T-cell (primary cell): ENCODE results near the gene EXO1. TPM values are rescaled to one million over a fixed set of nuclear protein-coding genes. Genes with fewer than 3 reads are reported as not detected.

Experiments
- ATAC-seq, 4 experiments: fragments of 200-7000 bp in 3 of 4; fragments of 150-1000 bp in 1 of 4; cut with Tn5 transposase; replicated peaks in 1 of 4; 1 replicate in 3 of 4; 2 replicates in 1 of 4; pipeline ENCODE4 v1.10.0; 2021; ENCODE audit warnings: moderate library complexity in 3 of 4, mild to moderate bottlenecking in 2 of 4, moderate number of reproducible peaks in 1 of 4
- CTCF ChIA-PET, 2 donors: fragments of 300-600 bp; sonication (Branson Sonifier 250); formaldehyde crosslinking; loops; one replicate each; lab custom pipeline; 2022; ENCODE audit warnings: antibody characterized with exemption in 2 of 2; lab: Charles Lee
- POLR2A ChIA-PET, 2 donors: fragments of 300-600 bp; sonication (Branson Sonifier 250); formaldehyde crosslinking; loops; one replicate each; lab custom pipeline; 2022; ENCODE audit warnings: antibody characterized with exemption in 2 of 2; lab: Charles Lee
- DNase-seq, 35 experiments: peaks; one replicate each; pipeline versions ENCODE4 v3.0.0 to v3.0.0-alpha.2; 2013 to 2023
- H3K27ac ChIP-seq: one replicate; pipeline ENCODE4 v1.5.1; 2013; ENCODE audit warnings: low read length
- H3K27me3 ChIP-seq, 2 experiments: replicated peaks in 1 of 2; 1 replicate in 1 of 2; 2 replicates in 1 of 2; pipeline versions ENCODE4 v1.6.1 to v1.7.0; 2013; ENCODE audit warnings: low read length in 1 of 2, mixed read lengths in 1 of 2; ENCODE audit not compliant: control insufficient read depth in 2 of 2, insufficient read depth in 2 of 2; ENCODE audit errors: extremely low read depth in 1 of 2
- H3K36me3 ChIP-seq, 2 donors: 1 replicate in 1 of 2; 2 replicates in 1 of 2; pipeline versions ENCODE4 v1.6.1 to v1.7.0; 2013; ENCODE audit warnings: low read length in 1 of 2; ENCODE audit not compliant: control insufficient read depth in 2 of 2, insufficient read depth in 1 of 2; ENCODE audit errors: extremely low read depth in 1 of 2
- H3K4me1 ChIP-seq, 2 experiments: 1 replicate in 1 of 2; 2 replicates in 1 of 2; pipeline versions ENCODE4 v1.6.1 to v1.7.0; 2013; ENCODE audit warnings: low read length in 2 of 2, mixed read lengths in 1 of 2; ENCODE audit not compliant: insufficient read depth in 2 of 2, control insufficient read depth in 1 of 2; ENCODE audit errors: extremely low read depth in 1 of 2
- H3K4me3 ChIP-seq, 2 donors: 1 replicate in 1 of 2; 2 replicates in 1 of 2; pipeline versions ENCODE4 v1.5.1 to v1.7.0; 2013; ENCODE audit warnings: mild to moderate bottlenecking in 2 of 2, low read length in 1 of 2, moderate library complexity in 1 of 2; ENCODE audit not compliant: control insufficient read depth in 1 of 2; ENCODE audit errors: extremely low read depth in 1 of 2
- H3K9me3 ChIP-seq: 2 replicates; pipeline ENCODE4 v1.7.0; 2013
- H3K27ac Mint-ChIP-seq, 2 donors: one replicate each; pipeline ENCODE4 v1.8.0; 2020 to 2021; ENCODE audit warnings: mild to moderate bottlenecking in 2 of 2, mixed read lengths in 2 of 2
- H3K27me3 Mint-ChIP-seq, 2 donors: one replicate each; pipeline ENCODE4 v1.8.0; 2021 to 2022; ENCODE audit warnings: mixed read lengths in 2 of 2
- H3K36me3 Mint-ChIP-seq: one replicate; pipeline ENCODE4 v1.8.0; 2021; ENCODE audit warnings: mixed read lengths
- H3K4me1 Mint-ChIP-seq, 3 donors: one replicate each; pipeline ENCODE4 v1.8.0; 2020 to 2022; ENCODE audit warnings: mixed read lengths in 3 of 3, mild to moderate bottlenecking in 1 of 3
- H3K4me3 Mint-ChIP-seq, 3 donors: one replicate each; pipeline ENCODE4 v1.8.0; 2020 to 2022; ENCODE audit warnings: mild to moderate bottlenecking in 3 of 3, mixed read lengths in 3 of 3, moderate library complexity in 3 of 3
- H3K9me3 Mint-ChIP-seq, 3 donors: one replicate each; pipeline ENCODE4 v1.8.0; 2020 to 2022; ENCODE audit warnings: mixed read lengths in 3 of 3
- WGBS: methylation state at CpG from one replicate; pipeline ENCODE4 v1.1.5; 2013; ENCODE audit warnings: missing lambda C conversion rate; ENCODE audit not compliant: insufficient coverage; 5-methylcytosine and 5-hydroxymethylcytosine counted together
- total RNA-seq, 35 experiments: library from RNA in 6 of 35; stranded (reverse) in 6 of 35; fragments of 120-200 nt in 1 of 35; gene quantifications; one replicate each; pipeline versions ENCODE4 v1.2.1 to v1.2.4 and lab custom pipeline; 2013 to 2026

EXO1 gene
- total RNA-seq, 5 donors from 2014 or later (not counting 1 experiment from before 2014, with no cell fraction given), result 0.41 to 2.7 (median 1.4) TPM

- DNase-seq, result no peak
- Mint-ChIP-seq H3K27me3 (peaks cover 3 to 4% of the 10 kb centered on the region in 2 donors), H3K4me1 (no peaks in the 10 kb centered on the region), H3K9me3 (no peaks in the 10 kb centered on the region), H3K4me3 (no peak overlapping the region), H3K27ac (no peak overlapping the region), H3K36me3 (no peaks in the 10 kb centered on the region)
- Histone ChIP-seq H3K4me3 (no peak overlapping the region), H3K4me1 (no peaks in the 10 kb centered on the region), H3K27me3 (peaks cover 0 to 3% of the 10 kb centered on the region in 2 experiments), H3K27ac (no peak overlapping the region), H3K9me3 (no peaks in the 10 kb centered on the region), H3K36me3 (no peaks in the 10 kb centered on the region)
- ChIA-PET CTCF (no interaction called here), POLR2A (no interaction called here)
- no peak for ATAC-seq
- 70% methylated on average over 2 of the region's 5 CpGs for WGBS
These were observed 78.1 kb downstream of the EXO1 start for GRCh38 chr1:241926141-241926540.

- H3K9me3 Mint-ChIP-seq, result no peaks in the 10 kb centered on the region
- Histone ChIP-seq H3K9me3 (no peaks in the 10 kb centered on the region), H3K4me3 (no peak overlapping the region), H3K36me3 (no peaks in the 10 kb centered on the region), H3K4me1 (no peaks in the 10 kb centered on the region), H3K27ac (no peak overlapping the region), H3K27me3 (peaks cover 0 to 3% of the 10 kb centered on the region in 2 experiments)
- WGBS, result 93% methylated on average over 3 of the region's 4 CpGs
- CTCF ChIA-PET, result no interaction called here
- no peak for DNase-seq
- H3K4me1 Mint-ChIP-seq, result no peaks in the 10 kb centered on the region
- peaks cover 3 to 4% of the 10 kb centered on the region in 2 donors for H3K27me3 Mint-ChIP-seq
- no peaks in the 10 kb centered on the region for H3K36me3 Mint-ChIP-seq
- POLR2A ChIA-PET, result no interaction called here
- ATAC-seq, result no peak
- no peak overlapping the region for H3K27ac Mint-ChIP-seq
- H3K4me3 Mint-ChIP-seq, result no peak overlapping the region
These were observed 79.3 kb downstream of the EXO1 start for GRCh38 chr1:241927321-241927720.

- peaks cover 0 to 7% of the 10 kb centered on the region in 2 experiments for H3K27me3 ChIP-seq
- H3K9me3 ChIP-seq, result no peaks in the 10 kb centered on the region
- H3K4me3 ChIP-seq, result no peak overlapping the region
- H3K4me1 Mint-ChIP-seq, result no peaks in the 10 kb centered on the region
- H3K36me3 ChIP-seq, result no peaks in the 10 kb centered on the region
- no peak overlapping the region for H3K4me3 Mint-ChIP-seq
- H3K27ac Mint-ChIP-seq, result no peak overlapping the region
- no peaks in the 10 kb centered on the region for H3K36me3 Mint-ChIP-seq
- ChIA-PET POLR2A (no interaction called here), CTCF (no interaction called here)
- 77% methylated on average over 3 of the region's 6 CpGs for WGBS
- ATAC-seq (no peak), DNase-seq (no peak)
- no peak overlapping the region for H3K27ac ChIP-seq
- no peaks in the 10 kb centered on the region for H3K4me1 ChIP-seq
- peaks cover 0 to 12% of the 10 kb centered on the region in 2 donors for H3K27me3 Mint-ChIP-seq
- H3K9me3 Mint-ChIP-seq, result no peaks in the 10 kb centered on the region
These were observed 84.8 kb downstream of the EXO1 start for GRCh38 chr1:241932845-241933244.

- Histone ChIP-seq H3K27ac (no peak overlapping the region), H3K4me1 (no peaks in the 10 kb centered on the region), H3K27me3 (peaks cover 0 to 4% of the 10 kb centered on the region in 2 experiments), H3K9me3 (no peaks in the 10 kb centered on the region), H3K4me3 (no peak overlapping the region), H3K36me3 (no peaks in the 10 kb centered on the region)
- DNase-seq (no peak), ATAC-seq (no peak)
- Mint-ChIP-seq H3K9me3 (peaks cover 5 to 7% (median 6%) of the 10 kb centered on the region in 3 donors), H3K4me1 (no peaks in the 10 kb centered on the region), H3K27me3 (peaks cover 0 to 14% of the 10 kb centered on the region in 2 donors), H3K36me3 (no peaks in the 10 kb centered on the region), H3K27ac (no peak overlapping the region), H3K4me3 (no peak overlapping the region)
- POLR2A ChIA-PET, result no interaction called here
- CTCF ChIA-PET, result no interaction called here
- 34% methylated on average over 5 of the region's 12 CpGs for WGBS
These were observed 86.3 kb downstream of the EXO1 start for GRCh38 chr1:241934201-241934848.

GRCh38 chr1:241934866-241935265 lies 86.9 kb downstream of the EXO1 start:
- Histone ChIP-seq H3K27ac (no peak overlapping the region), H3K36me3 (no peaks in the 10 kb centered on the region), H3K4me1 (no peaks in the 10 kb centered on the region), H3K9me3 (no peaks in the 10 kb centered on the region), H3K4me3 (no peak overlapping the region), H3K27me3 (peaks cover 0 to 4% of the 10 kb centered on the region in 2 experiments)
- H3K36me3 Mint-ChIP-seq, result no peaks in the 10 kb centered on the region
- POLR2A ChIA-PET, result no interaction called here
- no peaks in the 10 kb centered on the region for H3K4me1 Mint-ChIP-seq
- no peak overlapping the region for H3K27ac Mint-ChIP-seq
- 81% methylated on average over 5 of the region's 7 CpGs for WGBS
- CTCF ChIA-PET, result no interaction called here
- ATAC-seq, result no peak
- H3K9me3 Mint-ChIP-seq, result peaks cover 5 to 7% (median 6%) of the 10 kb centered on the region in 3 donors
- H3K27me3 Mint-ChIP-seq, result peaks cover 0 to 12% of the 10 kb centered on the region in 2 donors
- DNase-seq, result no peak
- no peak overlapping the region for H3K4me3 Mint-ChIP-seq

Other genes starting within 250 kb of the EXO1 start
- gene CHML, start 207.8 kb upstream of the EXO1 start, total RNA-seq, result 10 to 100 TPM in 4 of 5 donors, 1 to 10 TPM in 1; 6.5 to 15.8 (median 12.4) TPM
- 1 to 10 TPM; 4.1 to 8.8 (median 7.3) TPM for gene OPN3, start 207.8 kb upstream of the EXO1 start, total RNA-seq
- under 1 TPM in 4 of 5 donors, not detected in 1; 0.13 to 0.48 (median 0.26) TPM for gene WDR64, start 195.9 kb upstream of the EXO1 start, total RNA-seq
- gene BECN2, start 109.6 kb downstream of the EXO1 start, total RNA-seq, result not detected
- gene MAP1LC3C, start 150.9 kb downstream of the EXO1 start, total RNA-seq, result not detected